ENCODE data around the gene FBXO34.
A peak's percentile ranks its signal among the peaks of the same experiment; 100 is the strongest.

Gene FBXO34

DNA sequence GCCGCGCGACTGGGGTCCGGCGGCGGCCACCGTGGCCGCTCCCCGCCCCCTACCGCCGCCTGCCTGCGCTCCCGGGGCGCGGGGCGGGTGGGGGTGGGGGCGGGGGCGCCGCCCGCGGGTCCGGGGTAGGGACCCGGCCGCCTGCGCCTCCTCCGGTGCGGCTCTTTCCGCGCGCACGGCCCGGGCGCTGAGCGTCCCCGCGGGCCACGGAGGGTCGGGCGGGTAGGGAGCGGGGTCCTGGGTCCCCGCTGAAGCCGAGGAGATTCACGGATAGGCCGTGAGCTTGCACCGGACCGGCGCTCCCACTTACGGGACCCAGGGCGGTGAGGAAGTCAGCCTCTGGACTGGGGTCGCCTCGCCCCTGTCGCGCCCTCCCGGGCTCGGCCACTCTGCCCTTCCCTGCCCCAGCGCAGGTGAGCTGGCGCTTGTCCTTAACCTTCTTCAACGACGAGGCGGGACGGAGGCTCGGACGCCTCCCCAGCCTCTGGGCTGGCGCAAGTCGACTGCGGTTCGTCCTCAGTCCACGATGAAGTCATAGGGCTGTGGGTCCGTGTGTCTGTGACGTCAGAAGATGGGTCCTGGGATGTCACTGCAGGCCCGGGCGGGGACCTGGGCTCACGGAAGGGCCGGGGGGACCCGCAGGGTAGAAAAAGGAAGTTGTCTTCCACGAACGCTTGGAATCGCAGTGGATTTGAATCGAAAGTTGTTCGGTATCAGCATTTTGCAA lies 514 bp downstream of the FBXO34 start:
- H4K20me1 ChIP-seq: peaks cover 48% of the 10 kb centered on the region
- H3K4me3 ChIP-seq: peak overlapping the region; percentile 97
- H3K9ac ChIP-seq: peak overlapping the region; percentile 95
- no peaks in the 10 kb centered on the region for H3K9me3 ChIP-seq
- peaks cover 2% of the 10 kb centered on the region; the same call in 1 of the 2 replicates for H3K36me3 ChIP-seq
- TF ChIP-seq Cebpa-rat (IDR thresholded peaks at IDR 0.05): no peak
- H3K4me2 ChIP-seq: peak overlapping the region; percentile 89
- peak overlapping the region; percentile 92 for H3K27ac ChIP-seq
- no peaks in the 10 kb centered on the region for H3K27me3 ChIP-seq
- H3K4me1 ChIP-seq: peaks cover 28% of the 10 kb centered on the region

DNA sequence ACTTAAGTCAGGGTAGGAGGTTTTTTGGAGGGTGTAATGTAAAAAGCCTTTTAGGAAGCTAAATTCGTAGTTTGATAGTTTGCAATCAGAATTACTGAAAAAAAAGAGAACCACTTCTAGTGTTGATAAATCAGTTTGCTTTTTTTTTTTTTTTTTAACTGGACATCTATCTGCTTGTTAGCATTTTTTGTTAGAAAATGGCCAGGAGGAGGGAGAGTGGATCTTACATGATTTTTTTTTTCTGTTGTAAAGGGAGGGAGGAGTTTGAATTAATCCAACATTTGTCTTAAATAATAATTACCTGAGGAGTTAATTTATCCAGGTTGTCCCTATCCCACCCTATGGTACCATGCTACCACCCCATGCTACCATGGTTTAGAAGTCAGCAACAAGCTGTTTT lies 1.2 kb downstream of the FBXO34 start:
- no peak for TF ChIP-seq Cebpa-rat (IDR thresholded peaks at IDR 0.05)
- H3K36me3 ChIP-seq: peaks cover 6% of the 10 kb centered on the region
- no peaks in the 10 kb centered on the region for H3K9me3 ChIP-seq
- peak overlapping the region; percentile 89 for H3K4me2 ChIP-seq
- peaks cover 28% of the 10 kb centered on the region for H3K4me1 ChIP-seq
- H3K27me3 ChIP-seq: no peaks in the 10 kb centered on the region
- peak overlapping the region; percentile 97 for H3K4me3 ChIP-seq
- peak overlapping the region; percentile 95 for H3K9ac ChIP-seq
- H3K27ac ChIP-seq: peak overlapping the region; percentile 92
- H4K20me1 ChIP-seq: peaks cover 55% of the 10 kb centered on the region

DNA sequence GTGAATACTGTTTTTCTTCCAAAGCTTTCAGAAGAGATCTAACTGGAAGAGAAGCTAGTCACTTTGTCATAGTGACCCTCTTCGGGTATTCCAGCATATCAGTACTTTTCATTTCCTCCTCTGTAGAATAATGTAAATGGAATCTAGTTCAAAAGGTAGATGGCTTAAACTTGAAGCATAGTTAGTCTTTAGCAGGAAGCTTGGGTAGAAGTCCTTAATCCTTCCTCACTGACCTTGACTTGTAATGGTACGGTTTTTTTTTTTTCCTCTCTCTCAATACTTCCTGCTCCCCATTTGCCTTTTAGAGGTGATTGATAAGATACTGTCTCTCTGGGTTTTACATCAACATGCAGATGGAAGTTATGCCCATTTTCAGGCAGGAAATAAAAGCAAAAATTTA lies 1.7 kb downstream of the FBXO34 start:
- no peaks in the 10 kb centered on the region for H3K9me3 ChIP-seq
- peak overlapping the region; percentile 89 for H3K4me2 ChIP-seq
- peaks cover 60% of the 10 kb centered on the region for H4K20me1 ChIP-seq
- peak overlapping the region; percentile 97 for H3K4me3 ChIP-seq
- TF ChIP-seq Cebpa-rat (IDR thresholded peaks at IDR 0.05): no peak
- H3K36me3 ChIP-seq: peaks cover 9% of the 10 kb centered on the region
- peaks cover 32% of the 10 kb centered on the region for H3K4me1 ChIP-seq
- H3K27ac ChIP-seq: no peak overlapping the region
- no peaks in the 10 kb centered on the region for H3K27me3 ChIP-seq
- peak overlapping the region; percentile 95; the same call in 1 of the 2 replicates for H3K9ac ChIP-seq

DNA sequence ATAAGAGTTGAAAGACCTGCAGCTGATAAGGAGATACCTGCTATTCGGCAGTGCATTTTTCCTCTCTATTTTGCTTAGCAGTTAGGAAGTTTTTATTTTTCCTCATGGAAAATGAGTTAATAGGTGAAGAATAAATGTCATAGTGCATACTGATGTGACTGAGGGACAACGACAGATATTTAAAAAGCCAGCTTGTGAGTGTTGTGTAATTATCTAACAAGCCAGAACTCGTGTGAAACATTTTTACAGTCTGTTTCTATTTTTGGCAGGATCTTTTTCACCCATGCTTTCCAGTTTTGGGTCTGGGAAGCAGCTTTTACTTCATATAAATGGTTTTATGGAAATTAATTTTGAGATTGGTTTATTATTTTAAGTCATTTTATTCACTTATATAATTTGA lies 2.9 kb downstream of the FBXO34 start:
- Histone ChIP-seq H3K27me3 (no peaks in the 10 kb centered on the region), H4K20me1 (peaks cover 71% of the 10 kb centered on the region), H3K27ac (no peak overlapping the region), H3K36me3 (peaks cover 21% of the 10 kb centered on the region), H3K9me3 (no peaks in the 10 kb centered on the region), H3K4me1 (peaks cover 44% of the 10 kb centered on the region), H3K4me2 (peak overlapping the region; percentile 89), H3K4me3 (no peak overlapping the region), H3K9ac (no peak overlapping the region)
- no peak for TF ChIP-seq Cebpa-rat (IDR thresholded peaks at IDR 0.05)

DNA sequence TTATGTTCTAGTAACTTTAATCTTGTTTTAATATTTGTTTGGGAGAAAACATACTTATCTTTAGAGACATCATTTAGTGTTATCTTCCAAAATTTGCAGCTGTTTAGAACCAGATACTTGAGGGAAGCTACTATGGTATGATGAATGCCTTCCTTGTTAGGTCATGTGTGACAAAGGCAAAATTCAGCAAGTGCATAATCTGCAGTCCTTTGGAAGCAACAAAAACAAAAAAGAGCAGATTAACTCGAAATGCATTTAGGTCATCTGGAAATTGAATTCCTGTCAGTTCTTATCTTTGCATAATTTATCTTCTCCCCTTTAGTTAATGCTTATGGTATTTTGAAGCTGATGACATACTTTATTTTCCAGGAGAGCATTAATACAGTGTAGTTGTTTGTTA lies 3.5 kb downstream of the FBXO34 start:
- Histone ChIP-seq H3K9me3 (peaks cover 4% of the 10 kb centered on the region; the same call in 1 of the 2 replicates), H3K27ac (no peak overlapping the region), H3K4me1 (peaks cover 44% of the 10 kb centered on the region), H4K20me1 (peaks cover 77% of the 10 kb centered on the region), H3K4me3 (no peak overlapping the region), H3K27me3 (no peaks in the 10 kb centered on the region), H3K9ac (no peak overlapping the region), H3K36me3 (peaks cover 28% of the 10 kb centered on the region), H3K4me2 (no peak overlapping the region)
- no peak for TF ChIP-seq Cebpa-rat (IDR thresholded peaks at IDR 0.05)

DNA sequence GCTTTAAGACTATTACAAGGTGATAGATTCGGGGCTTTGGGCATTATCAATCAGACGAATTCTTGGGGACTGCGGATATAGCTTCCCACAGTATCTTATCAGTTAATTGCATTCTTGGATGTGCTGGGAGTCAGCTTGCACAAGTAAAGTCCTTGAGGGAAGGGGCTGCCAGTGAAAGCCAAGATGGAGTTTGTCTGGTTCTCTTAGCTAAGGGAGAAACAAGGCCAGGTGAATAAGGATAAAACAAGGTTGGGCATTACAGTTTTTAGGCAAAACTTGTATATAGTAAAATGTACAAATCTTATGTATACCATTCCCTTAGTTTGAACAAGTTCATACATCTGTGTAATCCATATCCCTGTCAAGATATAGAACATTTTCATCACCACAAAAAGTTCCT lies 5.5 kb downstream of the FBXO34 start:
- TF ChIP-seq Cebpa-rat (IDR thresholded peaks at IDR 0.05): no peak
- Histone ChIP-seq H3K4me2 (no peak overlapping the region), H3K9ac (no peak overlapping the region), H3K27ac (no peak overlapping the region), H3K9me3 (peaks cover 10% of the 10 kb centered on the region), H3K36me3 (peaks cover 45% of the 10 kb centered on the region), H4K20me1 (peaks cover 95% of the 10 kb centered on the region), H3K4me3 (no peak overlapping the region), H3K27me3 (no peaks in the 10 kb centered on the region), H3K4me1 (peaks cover 44% of the 10 kb centered on the region)

DNA sequence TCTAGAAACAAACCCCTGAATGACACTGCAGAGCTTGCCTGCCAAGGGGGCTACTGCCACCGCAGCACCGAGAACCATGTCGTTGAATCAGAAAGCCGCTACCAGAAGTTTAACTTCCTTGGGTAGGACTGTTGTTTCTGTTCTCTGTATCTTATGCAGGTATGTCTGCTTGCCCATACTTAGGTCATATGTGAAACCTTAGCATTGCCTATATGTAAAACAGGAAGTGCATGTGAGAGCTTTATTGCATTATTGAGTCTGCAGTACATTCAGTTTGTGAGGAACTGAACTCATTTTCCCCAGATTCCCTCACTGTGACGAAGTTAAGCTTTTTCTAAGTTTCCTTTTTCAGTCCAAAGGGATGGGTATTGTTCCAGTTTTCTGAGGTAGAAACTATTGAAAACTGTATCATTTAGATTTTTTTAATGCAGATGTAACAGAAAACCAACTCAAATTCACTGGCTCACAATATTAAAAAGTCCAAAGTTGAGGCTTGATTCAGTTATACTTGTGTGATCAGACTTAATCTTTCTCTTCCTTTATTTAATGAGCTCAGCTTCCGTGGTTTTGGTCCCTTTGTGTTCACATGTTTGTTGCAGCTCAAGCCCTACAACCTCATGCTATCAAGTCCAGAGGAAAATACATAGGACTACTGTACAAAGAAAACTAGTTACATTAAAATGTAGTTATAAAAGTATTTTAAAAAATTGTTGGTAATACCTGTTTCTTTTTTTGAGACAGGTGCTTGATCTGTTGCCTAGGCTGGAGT lies 6.9 kb downstream of the FBXO34 start:
- H3K27me3 ChIP-seq: no peaks in the 10 kb centered on the region
- peaks cover 54% of the 10 kb centered on the region for H3K36me3 ChIP-seq
- H3K4me3 ChIP-seq: no peak overlapping the region
- H3K9me3 ChIP-seq: peaks cover 10% of the 10 kb centered on the region
- no peak overlapping the region for H3K27ac ChIP-seq
- peaks cover 97% of the 10 kb centered on the region for H4K20me1 ChIP-seq
- TF ChIP-seq Cebpa-rat (IDR thresholded peaks at IDR 0.05): no peak
- peaks cover 44% of the 10 kb centered on the region for H3K4me1 ChIP-seq
- H3K9ac ChIP-seq: no peak overlapping the region
- H3K4me2 ChIP-seq: 0 out of 2 replicates have a peak overlapping the region, but pooled peaks have one; percentile 6

DNA sequence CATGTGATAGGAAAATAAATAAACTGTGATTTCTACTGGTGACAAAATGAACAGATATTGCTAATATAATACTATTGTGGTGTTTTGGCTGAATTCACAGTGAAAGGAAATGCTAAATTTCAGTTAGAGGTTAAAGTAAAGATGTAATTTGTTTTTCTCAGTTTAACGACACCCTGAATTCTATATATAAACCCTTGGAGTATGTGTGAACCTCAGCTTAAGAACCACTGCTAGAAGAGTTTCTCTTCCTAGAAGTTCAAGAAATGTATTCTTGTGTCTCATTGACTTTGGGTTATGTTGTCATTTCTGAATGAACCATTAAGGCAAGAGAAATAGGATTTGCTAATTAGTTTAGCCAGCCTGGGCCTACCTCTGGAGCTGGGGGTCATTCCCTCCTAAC lies 8.2 kb downstream of the FBXO34 start:
- Histone ChIP-seq H3K27ac (no peak overlapping the region), H3K4me2 (no peak overlapping the region), H3K4me1 (peaks cover 32% of the 10 kb centered on the region), H3K4me3 (no peak overlapping the region), H3K9ac (no peak overlapping the region), H3K9me3 (peaks cover 10% of the 10 kb centered on the region), H3K27me3 (no peaks in the 10 kb centered on the region), H3K36me3 (peaks cover 54% of the 10 kb centered on the region), H4K20me1 (peaks cover 97% of the 10 kb centered on the region)
- no peak for TF ChIP-seq Cebpa-rat (IDR thresholded peaks at IDR 0.05)

DNA sequence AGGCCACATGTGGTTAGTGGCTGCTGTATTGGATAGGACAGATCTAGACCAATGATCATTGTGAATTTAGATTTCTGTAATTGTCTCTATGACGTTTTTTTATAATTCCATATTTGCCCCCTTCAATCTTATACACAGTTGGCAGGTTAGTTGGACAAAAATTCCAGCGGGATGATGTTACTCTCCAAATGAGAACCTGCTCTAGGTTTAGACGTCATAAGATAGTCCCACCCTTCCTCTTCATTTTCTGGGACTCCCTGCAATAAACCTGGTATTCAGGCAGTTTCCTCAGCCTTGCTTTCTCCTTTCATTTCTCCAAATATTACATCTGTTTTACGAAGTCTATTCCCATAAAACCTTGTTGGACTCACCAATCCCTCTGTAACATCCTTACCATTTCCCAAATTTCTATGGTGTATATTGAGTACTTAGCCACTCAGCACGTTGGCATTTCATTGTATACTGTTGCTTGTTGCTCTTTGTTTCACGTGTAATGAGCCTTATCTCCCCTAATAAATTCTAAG lies 10.2 kb downstream of the FBXO34 start:
- Histone ChIP-seq H3K9me3 (peaks cover 10% of the 10 kb centered on the region), H3K4me2 (no peak overlapping the region), H3K4me3 (no peak overlapping the region), H3K9ac (no peak overlapping the region), H3K36me3 (peaks cover 64% of the 10 kb centered on the region), H3K27ac (no peak overlapping the region), H3K27me3 (no peaks in the 10 kb centered on the region), H4K20me1 (peaks cover 97% of the 10 kb centered on the region), H3K4me1 (peaks cover 25% of the 10 kb centered on the region)
- TF ChIP-seq Cebpa-rat (IDR thresholded peaks at IDR 0.05): no peak

All from BLaER1 (cell line).